IMR-90 (cell line): ENCODE measurements around the gene GRIN1. TPM values are rescaled to one million over a fixed set of nuclear protein-coding genes. Genes with fewer than 3 reads are reported as not detected.

ENCODE experiments used
- ATAC-seq: fragments of 200-7000 bp; cut with Tn5 transposase; 2 replicates; pipeline ENCODE4 v1.9.1; 2020; ENCODE audit warnings: low read depth, mild to moderate bottlenecking, moderate library complexity
- BruUV-seq: library from RNA; stranded (reverse); fragments of 400-500 nt; replicated peaks from 2 replicates; lab custom pipeline; 2021; lab: Mats Ljungman, UMichigan
- CTCF ChIA-PET: fragments of 300-600 bp; formaldehyde crosslinking; extraction: SDS; loops from one replicate; lab custom pipeline; 2021; ENCODE audit warnings: antibody characterized with exemption; lab: Yijun Ruan, JAX
- POLR2A ChIA-PET: fragments of 300-600 bp; sonication (Branson Sonifier 250); formaldehyde crosslinking; loops from one replicate; lab custom pipeline; 2022; ENCODE audit warnings: antibody characterized with exemption; ENCODE audit not compliant: unreplicated experiment; lab: Charles Lee
- DNase-seq: peaks from one replicate; pipeline ENCODE4 v3.0.0; 2013
- H2AFZ ChIP-seq: replicated peaks from 2 replicates; pipeline ENCODE3; 2013; ENCODE audit warnings: low read length, mild to moderate bottlenecking; ENCODE audit not compliant: poor library complexity
- H2AK5ac ChIP-seq: 2 replicates; pipeline ENCODE4 v1.6.1; 2013; ENCODE audit warnings: low read depth, low read length, inconsistent platforms
- H2AK9ac ChIP-seq: replicated peaks from 2 replicates; pipeline ENCODE3; 2013; ENCODE audit warnings: mild to moderate bottlenecking, low read depth, low read length, moderate library complexity; ENCODE audit not compliant: poor library complexity
- H2BK120ac ChIP-seq: 2 replicates; pipeline ENCODE4 v1.6.1; 2013; ENCODE audit warnings: low read depth, low read length, inconsistent platforms
- H2BK15ac ChIP-seq: 3 replicates; pipeline ENCODE4 v1.6.1; 2013; ENCODE audit warnings: low read depth, low read length, inconsistent platforms
- H2BK20ac ChIP-seq: 2 replicates; pipeline ENCODE4 v1.6.1; 2013; ENCODE audit warnings: low read depth, mild to moderate bottlenecking, inconsistent platforms, low read length, moderate library complexity
- H2BK5ac ChIP-seq: 2 replicates; pipeline ENCODE4 v1.6.1; 2013; ENCODE audit warnings: mild to moderate bottlenecking, low read depth, low read length, inconsistent platforms; ENCODE audit not compliant: poor library complexity, severe bottlenecking
- H3K14ac ChIP-seq: replicated peaks from 2 replicates; pipeline ENCODE4 v1.6.1; 2013; ENCODE audit warnings: low read depth, low read length, inconsistent platforms
- H3K18ac ChIP-seq: 2 replicates; pipeline ENCODE4 v1.6.1; 2013; ENCODE audit warnings: low read depth, low read length, control low read depth
- H3K23ac ChIP-seq: 2 replicates; pipeline ENCODE4 v1.6.1; 2013; ENCODE audit warnings: low read depth, low read length, inconsistent platforms
- H3K27ac ChIP-seq: 2 replicates; pipeline ENCODE4 v1.5.1; 2013; ENCODE audit warnings: mild to moderate bottlenecking, control low read depth, low read length; ENCODE audit not compliant: insufficient read depth
- H3K27me3 ChIP-seq: 2 replicates; pipeline ENCODE4 v1.6.1; 2013; ENCODE audit warnings: low read length; ENCODE audit not compliant: control insufficient read depth, insufficient read depth
- H3K36me3 ChIP-seq: 2 replicates; pipeline ENCODE4 v1.6.1; 2013; ENCODE audit warnings: low read length, mixed read lengths; ENCODE audit not compliant: control insufficient read depth, insufficient read depth
- H3K4ac ChIP-seq: 2 replicates; pipeline ENCODE4 v1.6.1; 2013; ENCODE audit warnings: low read depth, low read length, inconsistent platforms
- H3K4me1 ChIP-seq: 2 replicates; pipeline ENCODE4 v1.6.1; 2013; ENCODE audit warnings: low read length, mixed read lengths; ENCODE audit not compliant: control insufficient read depth, insufficient read depth
- H3K4me2 ChIP-seq: 2 replicates; pipeline ENCODE4 v1.6.1; 2013; ENCODE audit warnings: low read depth, mild to moderate bottlenecking, control low read depth, low read length, moderate library complexity
- H3K4me3 ChIP-seq: 2 replicates; pipeline ENCODE4 v1.5.1; 2013; ENCODE audit warnings: low read depth, mild to moderate bottlenecking, control low read depth, low read length, moderate library complexity; ENCODE audit not compliant: insufficient read depth
- H3K56ac ChIP-seq: 2 replicates; pipeline ENCODE4 v1.6.1; 2013; ENCODE audit warnings: low read length, inconsistent platforms; ENCODE audit not compliant: insufficient read depth; ENCODE audit errors: extremely low read depth
- H3K79me1 ChIP-seq, 2 experiments: 2 replicates each; pipeline ENCODE4 v1.6.1; 2013; ENCODE audit warnings: low read length in 2 of 2, inconsistent platforms in 1 of 2, low read depth in 1 of 2
- H3K9ac ChIP-seq: 2 replicates; pipeline ENCODE4 v1.6.1; 2013; ENCODE audit warnings: low read depth, low read length, control low read depth
- H3K9me1 ChIP-seq: 2 replicates; pipeline ENCODE4 v1.6.1; 2013; ENCODE audit warnings: low read length, inconsistent platforms; ENCODE audit not compliant: insufficient read depth
- H3K9me3 ChIP-seq: 2 replicates; pipeline ENCODE4 v1.6.1; 2013; ENCODE audit warnings: low read length; ENCODE audit not compliant: control insufficient read depth, insufficient read depth
- H4K20me1 ChIP-seq: 2 replicates; pipeline ENCODE4 v1.6.1; 2013; ENCODE audit warnings: low read length, inconsistent platforms; ENCODE audit not compliant: insufficient read depth
- H4K5ac ChIP-seq: 2 replicates; pipeline ENCODE4 v1.6.1; 2013; ENCODE audit warnings: mild to moderate bottlenecking, low read depth, low read length, control low read depth
- H4K8ac ChIP-seq, 2 experiments: 2 replicates each; pipeline ENCODE4 v1.6.1; 2013; ENCODE audit warnings: low read depth in 2 of 2, low read length in 2 of 2, control low read depth in 1 of 2, inconsistent platforms in 1 of 2
- H4K91ac ChIP-seq: 2 replicates; pipeline ENCODE4 v1.6.1; 2013; ENCODE audit warnings: low read depth, low read length, inconsistent platforms; ENCODE audit not compliant: insufficient read depth
- CEBPB ChIP-seq: IDR thresholded peaks from 2 replicates; pipeline ENCODE4 v1.6.1; 2012; ENCODE audit warnings: low read depth, low read length, improper control_type of control experiment
- ELK1 ChIP-seq: fragments of 150-350 bp; IDR thresholded peaks from 2 replicates; pipeline ENCODE4 v1.6.1; 2016; ENCODE audit warnings: low read depth, mild to moderate bottlenecking, low read length, moderate library complexity, borderline replicate concordance
- FOS ChIP-seq: fragments of 150-350 bp; IDR thresholded peaks from 2 replicates; pipeline ENCODE4 v1.6.1; 2016; ENCODE audit warnings: low read depth, low read length
- MAFK ChIP-seq: IDR thresholded peaks from 2 replicates; pipeline ENCODE4 v1.6.1; 2012; ENCODE audit warnings: low read depth, low read length, improper control_type of control experiment
- MAZ ChIP-seq: IDR thresholded peaks from 2 replicates; pipeline ENCODE4 v1.6.1; 2012; ENCODE audit warnings: low read depth, mild to moderate bottlenecking, low read length, improper control_type of control experiment, moderate library complexity, borderline replicate concordance
- MXI1 ChIP-seq: IDR thresholded peaks from 2 replicates; pipeline ENCODE4 v1.6.1; 2012; ENCODE audit warnings: low read depth, mild to moderate bottlenecking, low read length, moderate library complexity, borderline replicate concordance
- POLR2A ChIP-seq: IDR thresholded peaks from 2 replicates; pipeline ENCODE4 v1.6.1; 2012; ENCODE audit warnings: mild to moderate bottlenecking, low read depth, low read length
- RAD21 ChIP-seq: IDR thresholded peaks from 2 replicates; pipeline ENCODE4 v1.6.1; 2012; ENCODE audit warnings: low read length, improper control_type of control experiment
- RCOR1 ChIP-seq: IDR thresholded peaks from 2 replicates; pipeline ENCODE4 v1.6.1; 2012; ENCODE audit warnings: mild to moderate bottlenecking, low read length, improper control_type of control experiment; ENCODE audit not compliant: insufficient replicate concordance
- RFX5 ChIP-seq: IDR thresholded peaks from 2 replicates; pipeline ENCODE4 v1.8.0; 2012; ENCODE audit warnings: low read depth, mild to moderate bottlenecking, low read length, moderate library complexity
- SMC3 ChIP-seq: fragments of 150-350 bp; IDR thresholded peaks from 2 replicates; pipeline ENCODE4 v1.6.1; 2016; ENCODE audit warnings: low read depth, mild to moderate bottlenecking, antibody characterized with exemption, low read length, moderate library complexity
- USF2 ChIP-seq: fragments of 150-350 bp; IDR thresholded peaks from 2 replicates; pipeline ENCODE4 v1.6.1; 2017; ENCODE audit warnings: mild to moderate bottlenecking, antibody characterized with exemption, low read length, low read depth
- WGBS, 2 experiments: methylation state at CpG; one replicate each; pipeline versions ENCODE4 v1.1.5 to v1.1.7; 2013; ENCODE audit warnings: missing lambda C conversion rate in 2 of 2; ENCODE audit not compliant: insufficient read length in 1 of 2; ENCODE audit errors: extremely low coverage in 2 of 2; 5-methylcytosine and 5-hydroxymethylcytosine counted together
- dilution Hi-C: fragments of 300-500 bp; cut with HindIII; formaldehyde crosslinking; loops from one replicate; pipeline ENCODE4 v1.14.3; 2018; ENCODE audit warnings: low sequenced_read_pairs; ENCODE audit not compliant: unreplicated experiment
- in situ Hi-C: fragments of 300-500 bp; cut with MboI; formaldehyde crosslinking; loops from 3 replicates; pipeline ENCODE4 v1.14.3; 2019; ENCODE audit warnings: low sequenced_read_pairs, inconsistent platforms, mixed read lengths
- intact Hi-C: fragments of 100-400 bp; cut with micrococcal nuclease; formaldehyde crosslinking; loops from 2 replicates; pipeline ENCODE4 v1.10.0; 2022
- polyA plus RNA-seq, 3 experiments: library from polyadenylated mRNA; depleted of rRNA; stranded (reverse); fragments of >200 nt; gene quantifications; 2 replicates each; pipeline ENCODE4 v1.2.3, GENCODE V29; 2012; ENCODE audit warnings: low replicate concordance in 1 of 3
- total RNA-seq: library from RNA; depleted of rRNA; stranded (reverse); fragments of >200 nt; gene quantifications from 2 replicates; pipeline ENCODE4 v1.2.3, GENCODE V29; 2012

GRIN1 gene
- total and polyA plus RNA-seq, 2 of the 4 experiments (the other 2 are of a cell fraction): 0.09 TPM; not detected in 1

GRCh38 chr9:137110911-137111787 lies 27.8 kb upstream of the GRIN1 start:
- no peak overlapping the region for H3K14ac ChIP-seq
- no peak overlapping the region for H2BK15ac ChIP-seq
- DNase-seq (no peak), ATAC-seq (no peak)
- H3K4ac ChIP-seq: no peak overlapping the region
- no peak overlapping the region for H3K27ac ChIP-seq
- H3K79me1 ChIP-seq: 0 out of 4 replicates have a peak, but pooled peaks cover 0 to 3% of the 10 kb centered on the region in 2 experiments
- no peak overlapping the region for H4K91ac ChIP-seq
- TF ChIP-seq MAFK (no peak), RCOR1 (no peak), MAZ (no peak), RFX5 (no peak), ELK1 (no peak), USF2 (no peak), RAD21 (no peak), SMC3 (no peak), POLR2A (no peak), CEBPB (no peak), MXI1 (no peak), FOS (no peak)
- no peak overlapping the region for H3K56ac ChIP-seq
- H3K4me3 ChIP-seq: no peak overlapping the region
- dilution Hi-C loops (no loop called here), in situ Hi-C loops (no loop called here), intact Hi-C loops (no loop called here)
- no peak overlapping the region for H4K5ac ChIP-seq
- ChIA-PET POLR2A (no interaction called here), CTCF (no interaction called here)
- 82% methylated on average over 13 of the region's 28 CpGs; no CpG with 5 or more reads in 1 of the 2 experiments for WGBS, 2 experiments
- no peak overlapping the region for H2BK120ac ChIP-seq
- H3K4me2 ChIP-seq: no peak overlapping the region
- H3K36me3 ChIP-seq: peaks cover 54% of the 10 kb centered on the region
- H3K4me1 ChIP-seq: peaks cover 6% of the 10 kb centered on the region
- H2AFZ ChIP-seq: no peak overlapping the region
- no peak overlapping the region for H3K9ac ChIP-seq
- H2BK20ac ChIP-seq: no peak overlapping the region
- no peaks in the 10 kb centered on the region for H3K9me1 ChIP-seq
- H3K18ac ChIP-seq: no peak overlapping the region
- H3K23ac ChIP-seq: no peak overlapping the region
- H2AK9ac ChIP-seq: no peak overlapping the region
- no peak overlapping the region for H4K8ac ChIP-seq
- no peaks in the 10 kb centered on the region for H3K27me3 ChIP-seq
- no peaks in the 10 kb centered on the region for H4K20me1 ChIP-seq
- no TSS peak for BruUV-seq
- H3K9me3 ChIP-seq: no peaks in the 10 kb centered on the region
- H2BK5ac ChIP-seq: no peak overlapping the region
- H2AK5ac ChIP-seq: no peak overlapping the region
